Colonic mucosa (tissue), 4 donors: ENCODE measurements around the gene SLC35F1. TPM values are rescaled to one million over a fixed set of nuclear protein-coding genes. Genes with fewer than 3 reads are reported as not detected.

ENCODE experiments used
- DNase-seq: peaks from one replicate; pipeline ENCODE4 v3.0.0-alpha.2; 2020
- H3K27ac ChIP-seq: fragments of 200-600 bp; one replicate; pipeline ENCODE4 v1.8.0; 2021
- H3K27me3 ChIP-seq: fragments of 200-600 bp; one replicate; pipeline ENCODE4 v1.8.0; 2021
- H3K36me3 ChIP-seq: fragments of 200-600 bp; one replicate; pipeline ENCODE4 v1.8.0; 2021
- H3K4me1 ChIP-seq: fragments of 200-600 bp; one replicate; pipeline ENCODE4 v1.8.0; 2021; ENCODE audit warnings: mild to moderate bottlenecking
- H3K4me3 ChIP-seq: fragments of 200-600 bp; one replicate; pipeline ENCODE4 v1.8.0; 2021
- H3K9ac ChIP-seq, 2 donors: one replicate each; pipeline ENCODE4 v1.7.0; 2013; ENCODE audit warnings: control low read depth in 2 of 2, low read depth in 2 of 2, low read length in 2 of 2
- H3K9me3 ChIP-seq: fragments of 200-600 bp; one replicate; pipeline ENCODE4 v1.8.0; 2021
- intact Hi-C: fragments of 100-400 bp; cut with DNase I; formaldehyde crosslinking; loops from one replicate; pipeline ENCODE4 v1.14.1; 2022
- total RNA-seq, 2 donors: library from RNA; stranded (reverse); fragmentation: NEBNext Ultra II Directional in 1 of 2; extraction: Animal tissue kit (Norgen Biotek cat#: 25700) in 1 of 2; gene quantifications; one replicate each; pipeline ENCODE4 v1.2.1, GENCODE V29; 2021
- TF ChIP-seq, protein P1 (sequence below): fragments of 200-600 bp; IDR thresholded peaks from one replicate; pipeline ENCODE4 v1.8.0; 2022; ENCODE audit warnings: antibody characterized with exemption, mild to moderate bottlenecking
- donor health status: healthy.
- donor health status: DM: no; HTN: no; CAD: no.
- donor health status: DM: no; HTN: no; CAD: no.

Gene SLC35F1
- total RNA-seq, 2 donors from 2014 or later, result 0.25 to 1.1 TPM

GRCh38 chr6:118296129-118296901 lies 389.3 kb downstream of the SLC35F1 start:
- no peaks in the 10 kb centered on the region for H3K4me1 ChIP-seq
- H3K36me3 ChIP-seq, result no peaks in the 10 kb centered on the region
- no peak overlapping the region for H3K4me3 ChIP-seq
- TF ChIP-seq, protein P1, sequence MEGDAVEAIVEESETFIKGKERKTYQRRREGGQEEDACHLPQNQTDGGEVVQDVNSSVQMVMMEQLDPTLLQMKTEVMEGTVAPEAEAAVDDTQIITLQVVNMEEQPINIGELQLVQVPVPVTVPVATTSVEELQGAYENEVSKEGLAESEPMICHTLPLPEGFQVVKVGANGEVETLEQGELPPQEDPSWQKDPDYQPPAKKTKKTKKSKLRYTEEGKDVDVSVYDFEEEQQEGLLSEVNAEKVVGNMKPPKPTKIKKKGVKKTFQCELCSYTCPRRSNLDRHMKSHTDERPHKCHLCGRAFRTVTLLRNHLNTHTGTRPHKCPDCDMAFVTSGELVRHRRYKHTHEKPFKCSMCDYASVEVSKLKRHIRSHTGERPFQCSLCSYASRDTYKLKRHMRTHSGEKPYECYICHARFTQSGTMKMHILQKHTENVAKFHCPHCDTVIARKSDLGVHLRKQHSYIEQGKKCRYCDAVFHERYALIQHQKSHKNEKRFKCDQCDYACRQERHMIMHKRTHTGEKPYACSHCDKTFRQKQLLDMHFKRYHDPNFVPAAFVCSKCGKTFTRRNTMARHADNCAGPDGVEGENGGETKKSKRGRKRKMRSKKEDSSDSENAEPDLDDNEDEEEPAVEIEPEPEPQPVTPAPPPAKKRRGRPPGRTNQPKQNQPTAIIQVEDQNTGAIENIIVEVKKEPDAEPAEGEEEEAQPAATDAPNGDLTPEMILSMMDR, result no peak
- intact Hi-C loops, result no loop called here
- DNase-seq, result no peak
- H3K9ac ChIP-seq, result no peak overlapping the region
- no peaks in the 10 kb centered on the region for H3K9me3 ChIP-seq
- no peaks in the 10 kb centered on the region for H3K27me3 ChIP-seq
- no peak overlapping the region for H3K27ac ChIP-seq

DNA sequence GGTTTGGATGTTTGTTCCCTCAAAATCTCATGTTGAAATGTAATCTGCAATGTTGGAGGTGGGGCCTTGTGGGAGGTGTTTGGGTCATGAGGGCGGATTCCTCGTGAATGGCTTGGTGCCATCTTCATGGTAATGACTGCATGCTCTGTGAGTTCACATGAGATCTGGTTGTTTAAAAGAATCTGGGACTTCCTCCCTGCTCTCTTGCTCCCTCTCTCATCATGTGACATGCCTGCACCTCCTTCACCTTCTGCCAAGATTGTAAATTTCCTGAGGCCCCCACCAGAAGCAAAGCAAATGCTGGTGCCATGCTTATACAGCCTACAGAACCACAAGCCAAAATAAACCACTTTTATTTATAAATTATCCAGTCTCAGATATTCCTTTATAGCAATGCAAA lies 390.8 kb downstream of the SLC35F1 start:
- no peaks in the 10 kb centered on the region for H3K9me3 ChIP-seq
- no peaks in the 10 kb centered on the region for H3K4me1 ChIP-seq
- H3K27ac ChIP-seq, result no peak overlapping the region
- H3K4me3 ChIP-seq, result no peak overlapping the region
- TF ChIP-seq, protein P1, result no peak
- DNase-seq, result no peak
- no peak overlapping the region for H3K9ac ChIP-seq
- H3K36me3 ChIP-seq, result no peaks in the 10 kb centered on the region
- no peaks in the 10 kb centered on the region for H3K27me3 ChIP-seq
- intact Hi-C loops, result no loop called here

DNA sequence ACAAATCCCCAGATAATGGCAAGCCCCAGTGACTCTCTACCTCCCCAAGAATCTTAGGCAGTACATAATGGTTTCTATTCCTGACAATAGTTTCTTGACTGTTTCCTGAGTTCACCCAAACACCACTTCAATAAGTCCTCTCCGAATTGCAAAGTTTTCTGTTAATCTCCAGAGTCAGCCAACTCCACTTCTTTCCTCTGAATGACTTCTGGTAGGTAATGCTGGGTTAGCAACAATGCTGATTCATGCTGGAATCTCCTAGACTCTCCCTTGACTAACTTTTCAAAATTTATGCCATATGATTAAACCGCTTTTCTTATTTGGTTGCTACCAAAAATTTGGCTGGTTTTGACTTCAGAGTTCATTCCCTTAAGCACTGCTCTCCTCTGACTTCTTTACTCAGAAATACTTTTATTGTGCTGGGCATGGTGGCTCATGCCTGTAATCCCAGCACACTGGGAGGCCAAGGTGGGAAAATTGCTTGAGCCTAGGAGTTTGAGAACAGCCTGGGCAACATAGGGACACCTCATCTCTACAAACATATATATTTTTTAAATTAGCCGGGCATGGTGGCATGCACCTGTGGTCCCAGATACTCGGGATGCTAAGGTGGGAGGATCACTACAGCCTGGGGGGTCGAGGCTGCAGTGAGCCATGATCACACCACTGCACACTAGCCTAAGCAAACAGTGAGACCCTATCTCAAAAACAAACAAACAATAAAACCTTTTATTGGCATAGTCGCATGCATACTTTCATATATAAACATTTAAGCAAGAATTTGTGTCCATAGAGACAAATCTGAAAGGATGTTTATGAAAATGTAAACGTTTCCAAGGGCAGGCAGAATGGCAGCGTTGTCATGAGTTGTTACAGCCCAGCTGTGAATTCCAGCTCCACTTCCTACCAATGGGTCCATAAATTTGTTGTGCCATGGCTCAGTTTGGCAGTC lies 391.7 kb downstream of the SLC35F1 start:
- H3K4me3 ChIP-seq, result no peak overlapping the region
- no peak for DNase-seq
- TF ChIP-seq, protein P1, result no peak
- H3K27ac ChIP-seq, result no peak overlapping the region
- intact Hi-C loops, result no loop called here
- H3K9me3 ChIP-seq, result no peaks in the 10 kb centered on the region
- no peaks in the 10 kb centered on the region for H3K36me3 ChIP-seq
- H3K9ac ChIP-seq, result no peak overlapping the region
- H3K27me3 ChIP-seq, result no peaks in the 10 kb centered on the region
- no peaks in the 10 kb centered on the region for H3K4me1 ChIP-seq

GRCh38 chr6:118299457-118299856 lies 392.4 kb downstream of the SLC35F1 start:
- H3K4me1 ChIP-seq, result no peaks in the 10 kb centered on the region
- no peak overlapping the region for H3K4me3 ChIP-seq
- TF ChIP-seq, protein P1, result no peak
- no peaks in the 10 kb centered on the region for H3K36me3 ChIP-seq
- H3K27ac ChIP-seq, result no peak overlapping the region
- H3K9ac ChIP-seq, result no peak overlapping the region
- H3K27me3 ChIP-seq, result no peaks in the 10 kb centered on the region
- intact Hi-C loops, result no loop called here
- no peaks in the 10 kb centered on the region for H3K9me3 ChIP-seq
- DNase-seq, result no peak

DNA sequence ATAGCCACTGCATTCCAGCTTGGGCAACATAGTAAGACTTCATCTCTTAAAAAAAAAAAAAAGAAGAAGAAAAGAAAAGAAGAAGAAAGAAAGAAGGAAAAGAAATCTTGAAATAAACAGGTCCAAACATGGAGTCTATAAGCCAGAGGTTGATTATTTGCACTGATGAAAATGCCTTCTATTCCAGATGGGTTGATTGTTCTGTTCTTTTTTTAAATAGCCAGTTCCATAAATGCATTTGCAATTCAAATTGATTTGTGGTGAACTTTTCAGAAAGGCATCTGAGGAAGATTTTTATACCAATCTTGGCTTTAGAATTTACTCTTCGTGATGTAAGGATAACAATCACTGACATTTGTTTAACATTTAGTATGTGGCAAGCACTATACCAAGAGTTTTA lies 397.3 kb downstream of the SLC35F1 start:
- H3K9ac ChIP-seq, result no peak overlapping the region
- H3K4me1 ChIP-seq, result no peaks in the 10 kb centered on the region
- no peaks in the 10 kb centered on the region for H3K27me3 ChIP-seq
- no peaks in the 10 kb centered on the region for H3K36me3 ChIP-seq
- no peak overlapping the region for H3K4me3 ChIP-seq
- H3K9me3 ChIP-seq, result no peaks in the 10 kb centered on the region
- intact Hi-C loops, result no loop called here
- DNase-seq, result no peak
- no peak overlapping the region for H3K27ac ChIP-seq
- TF ChIP-seq, protein P1, result no peak
